K562 (cell line): ENCODE data around the gene NVL. TPM values are rescaled to one million over a fixed set of nuclear protein-coding genes. Genes with fewer than 3 reads are reported as not detected.

Experiments
- GABPA ChIP-seq: fragments of 200-800 bp; sonication (Bioruptor generic); conservative IDR thresholded peaks from 2 replicates; pipeline ENCODE4 v1.6.1; 2016; ENCODE audit warnings: low read depth, missing genetic modification characterization, missing compliant biosample characterization
- HCFC1 ChIP-seq: IDR thresholded peaks from 2 replicates; pipeline ENCODE4 v1.6.1; 2012; ENCODE audit warnings: low read depth, low read length, improper control_type of control experiment
- SIN3A ChIP-seq, 2 experiments: fragments of 150-350 bp in 1 of 2; IDR thresholded peaks; 2 replicates each; pipeline ENCODE4 v1.6.1; 2011 to 2016; ENCODE audit warnings: borderline replicate concordance in 2 of 2, low read depth in 2 of 2, low read length in 2 of 2, mild to moderate bottlenecking in 2 of 2, moderate library complexity in 2 of 2; ENCODE audit not compliant: control insufficient read depth in 1 of 2
- SMC3 ChIP-seq: conservative IDR thresholded peaks from 2 replicates; pipeline ENCODE4 v1.6.1; 2011; ENCODE audit warnings: low read depth, low read length, improper control_type of control experiment; ENCODE audit not compliant: insufficient read depth
- ZNF717 ChIP-seq: fragments of 250-450 bp; sonication (Bioruptor Pico); IDR thresholded peaks from 2 replicates; pipeline ENCODE4 v1.5.0; 2021
- polyA plus RNA-seq, 8 experiments: library from polyadenylated mRNA; depleted of rRNA in 4 of 8; stranded (reverse) in 5 of 8; unstranded in 3 of 8; fragments of >200 nt; fragmentation: Nextera tagmentation in 2 of 8; fragmentation: Illumina TruSeq in 1 of 8; extraction: Ambion mirVana in 2 of 8; extraction: Trizol in 1 of 8; gene quantifications; 2 replicates each; pipeline versions ENCODE4 v1.2.1 to v1.2.3, GENCODE V29; 2011 to 2014; ENCODE audit warnings: inconsistent platforms in 1 of 8, missing spikeins in 1 of 8
- total RNA-seq, 7 experiments: library from RNA; depleted of rRNA in 6 of 7; stranded (reverse); fragments of >200 nt in 6 of 7; fragmentation: Illumina TruSeq in 2 of 7; extraction: Trizol in 2 of 7; gene quantifications; 2 replicates each; pipeline versions ENCODE4 v1.2.1 to v1.2.3, GENCODE V29; 2011 to 2021; ENCODE audit warnings: low replicate concordance in 1 of 7
- TF ChIP-seq, protein P1 (sequence below): sonication (generic); formaldehyde crosslinking; IDR thresholded peaks from 2 replicates; pipeline ENCODE4 v1.8.1; 2022; ENCODE audit warnings: missing genetic modification reagents
- TF ChIP-seq, protein P2 (sequence below): fragments of 450-650 bp; IDR thresholded peaks from 2 replicates; pipeline ENCODE4 v1.6.1; 2016
- TF ChIP-seq, protein P3 (sequence below), 2 experiments: IDR thresholded peaks in 1 of 2; conservative IDR thresholded peaks in 1 of 2; 2 replicates each; pipeline ENCODE4 v1.6.1; 2016; ENCODE audit warnings: low read depth in 2 of 2, mild to moderate bottlenecking in 1 of 2, missing compliant biosample characterization in 1 of 2, missing genetic modification characterization in 1 of 2, moderate library complexity in 1 of 2
- TF ChIP-seq, protein P4 (sequence below), 2 experiments: fragments of 150-350 bp in 1 of 2; IDR thresholded peaks; 2 replicates each; pipeline ENCODE4 v1.6.1; 2012 to 2016; ENCODE audit warnings: low read depth in 2 of 2, low read length in 2 of 2, mild to moderate bottlenecking in 1 of 2, moderate library complexity in 1 of 2
- TF ChIP-seq, protein P5 (sequence below), 2 experiments: fragments of 450-650 bp; IDR thresholded peaks; 2 replicates each; pipeline ENCODE4 v1.6.1; 2018; ENCODE audit warnings: mild to moderate bottlenecking in 2 of 2, low read depth in 1 of 2; ENCODE audit not compliant: partially characterized antibody in 2 of 2

NVL gene
- total and polyA plus RNA-seq, 9 of the 15 experiments (the other 6 are each of a cell fraction or from before 2014, with no cell fraction given) = 32.5 to 86.6 (median 62.9) TPM

DNA sequence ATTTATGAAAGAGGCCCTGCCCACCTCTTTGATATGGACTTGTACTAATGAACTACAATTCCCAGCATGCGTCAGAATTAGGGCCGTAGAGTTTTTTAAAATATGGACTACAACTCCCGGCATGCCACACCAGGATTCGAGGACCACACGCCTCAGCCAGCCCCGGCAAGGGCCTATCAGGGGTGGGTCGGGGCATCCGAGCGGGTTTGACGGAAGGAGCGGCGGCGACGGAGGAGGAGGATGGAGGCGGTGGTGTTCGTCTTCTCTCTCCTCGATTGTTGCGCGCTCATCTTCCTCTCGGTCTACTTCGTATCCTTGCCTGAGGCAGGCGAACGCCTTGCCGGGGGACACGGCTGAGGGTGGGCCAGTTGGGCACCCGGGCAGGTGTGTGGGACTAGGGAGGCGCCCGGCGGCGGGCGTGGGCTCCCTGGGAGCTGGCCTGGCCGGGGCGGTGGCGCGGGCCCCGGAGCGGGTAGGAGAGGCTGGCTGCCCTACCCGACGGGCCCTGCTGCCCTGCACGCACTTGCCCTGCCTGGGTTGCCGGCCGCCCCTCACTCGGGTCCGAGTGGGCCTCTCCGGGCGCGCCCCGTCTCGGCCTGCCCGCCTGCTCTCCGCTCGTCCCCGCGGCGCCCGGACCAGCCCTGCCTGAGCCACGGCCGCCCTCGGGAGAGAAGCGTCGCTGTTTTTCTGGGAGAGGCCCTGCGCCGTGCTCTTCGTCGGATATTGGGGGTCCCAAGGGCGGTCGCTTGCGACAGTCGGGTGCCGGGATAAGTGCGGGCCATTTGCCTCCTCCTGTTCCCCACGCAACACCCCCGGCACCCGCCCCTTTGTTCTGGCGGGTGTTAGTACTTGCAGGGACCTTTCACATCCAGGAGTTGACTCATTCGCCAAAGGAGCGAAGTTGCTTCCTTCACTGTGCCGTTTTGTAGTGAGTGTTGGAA, 27.0 kb upstream of the NVL start, which contains the start of gene CNIH4 (continued):
- TF ChIP-seq, protein P1, sequence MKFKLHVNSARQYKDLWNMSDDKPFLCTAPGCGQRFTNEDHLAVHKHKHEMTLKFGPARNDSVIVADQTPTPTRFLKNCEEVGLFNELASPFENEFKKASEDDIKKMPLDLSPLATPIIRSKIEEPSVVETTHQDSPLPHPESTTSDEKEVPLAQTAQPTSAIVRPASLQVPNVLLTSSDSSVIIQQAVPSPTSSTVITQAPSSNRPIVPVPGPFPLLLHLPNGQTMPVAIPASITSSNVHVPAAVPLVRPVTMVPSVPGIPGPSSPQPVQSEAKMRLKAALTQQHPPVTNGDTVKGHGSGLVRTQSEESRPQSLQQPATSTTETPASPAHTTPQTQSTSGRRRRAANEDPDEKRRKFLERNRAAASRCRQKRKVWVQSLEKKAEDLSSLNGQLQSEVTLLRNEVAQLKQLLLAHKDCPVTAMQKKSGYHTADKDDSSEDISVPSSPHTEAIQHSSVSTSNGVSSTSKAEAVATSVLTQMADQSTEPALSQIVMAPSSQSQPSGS = 0 out of 2 replicates have a peak, but pooled peaks have one; percentile 60
- TF ChIP-seq, protein P2, sequence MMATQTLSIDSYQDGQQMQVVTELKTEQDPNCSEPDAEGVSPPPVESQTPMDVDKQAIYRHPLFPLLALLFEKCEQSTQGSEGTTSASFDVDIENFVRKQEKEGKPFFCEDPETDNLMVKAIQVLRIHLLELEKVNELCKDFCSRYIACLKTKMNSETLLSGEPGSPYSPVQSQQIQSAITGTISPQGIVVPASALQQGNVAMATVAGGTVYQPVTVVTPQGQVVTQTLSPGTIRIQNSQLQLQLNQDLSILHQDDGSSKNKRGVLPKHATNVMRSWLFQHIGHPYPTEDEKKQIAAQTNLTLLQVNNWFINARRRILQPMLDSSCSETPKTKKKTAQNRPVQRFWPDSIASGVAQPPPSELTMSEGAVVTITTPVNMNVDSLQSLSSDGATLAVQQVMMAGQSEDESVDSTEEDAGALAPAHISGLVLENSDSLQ = peak; percentile 69
- TF ChIP-seq SIN3A (IDR thresholded peaks at IDR 0.05; ENCODE audit: borderline replicate concordance in 2 of 2, control insufficient read depth in 1 of 2, low read depth in 2 of 2, low read length in 2 of 2) = peak; percentile 35 to 57; a peak in 2 of 4 replicates
- TF ChIP-seq, protein P3, sequence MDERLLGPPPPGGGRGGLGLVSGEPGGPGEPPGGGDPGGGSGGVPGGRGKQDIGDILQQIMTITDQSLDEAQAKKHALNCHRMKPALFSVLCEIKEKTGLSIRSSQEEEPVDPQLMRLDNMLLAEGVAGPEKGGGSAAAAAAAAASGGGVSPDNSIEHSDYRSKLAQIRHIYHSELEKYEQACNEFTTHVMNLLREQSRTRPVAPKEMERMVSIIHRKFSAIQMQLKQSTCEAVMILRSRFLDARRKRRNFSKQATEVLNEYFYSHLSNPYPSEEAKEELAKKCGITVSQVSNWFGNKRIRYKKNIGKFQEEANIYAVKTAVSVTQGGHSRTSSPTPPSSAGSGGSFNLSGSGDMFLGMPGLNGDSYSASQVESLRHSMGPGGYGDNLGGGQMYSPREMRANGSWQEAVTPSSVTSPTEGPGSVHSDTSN (CRISPR knock-in tag; IDR thresholded peaks at IDR 0.05; ENCODE audit: low read depth) = no peak
- TF ChIP-seq, protein P3 (tag; conservative IDR thresholded peaks at IDR 0.05; ENCODE audit: low read depth) = 0 out of 2 replicates have a peak, but pooled peaks have one; percentile 20
- TF ChIP-seq ZNF717 (CRISPR knock-in tag) = no peak
- peak; percentile 99 for TF ChIP-seq HCFC1
- TF ChIP-seq, protein P4, sequence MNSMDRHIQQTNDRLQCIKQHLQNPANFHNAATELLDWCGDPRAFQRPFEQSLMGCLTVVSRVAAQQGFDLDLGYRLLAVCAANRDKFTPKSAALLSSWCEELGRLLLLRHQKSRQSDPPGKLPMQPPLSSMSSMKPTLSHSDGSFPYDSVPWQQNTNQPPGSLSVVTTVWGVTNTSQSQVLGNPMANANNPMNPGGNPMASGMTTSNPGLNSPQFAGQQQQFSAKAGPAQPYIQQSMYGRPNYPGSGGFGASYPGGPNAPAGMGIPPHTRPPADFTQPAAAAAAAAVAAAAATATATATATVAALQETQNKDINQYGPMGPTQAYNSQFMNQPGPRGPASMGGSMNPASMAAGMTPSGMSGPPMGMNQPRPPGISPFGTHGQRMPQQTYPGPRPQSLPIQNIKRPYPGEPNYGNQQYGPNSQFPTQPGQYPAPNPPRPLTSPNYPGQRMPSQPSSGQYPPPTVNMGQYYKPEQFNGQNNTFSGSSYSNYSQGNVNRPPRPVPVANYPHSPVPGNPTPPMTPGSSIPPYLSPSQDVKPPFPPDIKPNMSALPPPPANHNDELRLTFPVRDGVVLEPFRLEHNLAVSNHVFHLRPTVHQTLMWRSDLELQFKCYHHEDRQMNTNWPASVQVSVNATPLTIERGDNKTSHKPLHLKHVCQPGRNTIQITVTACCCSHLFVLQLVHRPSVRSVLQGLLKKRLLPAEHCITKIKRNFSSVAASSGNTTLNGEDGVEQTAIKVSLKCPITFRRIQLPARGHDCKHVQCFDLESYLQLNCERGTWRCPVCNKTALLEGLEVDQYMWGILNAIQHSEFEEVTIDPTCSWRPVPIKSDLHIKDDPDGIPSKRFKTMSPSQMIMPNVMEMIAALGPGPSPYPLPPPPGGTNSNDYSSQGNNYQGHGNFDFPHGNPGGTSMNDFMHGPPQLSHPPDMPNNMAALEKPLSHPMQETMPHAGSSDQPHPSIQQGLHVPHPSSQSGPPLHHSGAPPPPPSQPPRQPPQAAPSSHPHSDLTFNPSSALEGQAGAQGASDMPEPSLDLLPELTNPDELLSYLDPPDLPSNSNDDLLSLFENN (IDR thresholded peaks at IDR 0.05; ENCODE audit: low read depth in 2 of 2, low read length in 2 of 2) = no peak
- TF ChIP-seq GABPA = peak; percentile 71
- TF ChIP-seq SMC3 = no peak
- TF ChIP-seq, protein P5, sequence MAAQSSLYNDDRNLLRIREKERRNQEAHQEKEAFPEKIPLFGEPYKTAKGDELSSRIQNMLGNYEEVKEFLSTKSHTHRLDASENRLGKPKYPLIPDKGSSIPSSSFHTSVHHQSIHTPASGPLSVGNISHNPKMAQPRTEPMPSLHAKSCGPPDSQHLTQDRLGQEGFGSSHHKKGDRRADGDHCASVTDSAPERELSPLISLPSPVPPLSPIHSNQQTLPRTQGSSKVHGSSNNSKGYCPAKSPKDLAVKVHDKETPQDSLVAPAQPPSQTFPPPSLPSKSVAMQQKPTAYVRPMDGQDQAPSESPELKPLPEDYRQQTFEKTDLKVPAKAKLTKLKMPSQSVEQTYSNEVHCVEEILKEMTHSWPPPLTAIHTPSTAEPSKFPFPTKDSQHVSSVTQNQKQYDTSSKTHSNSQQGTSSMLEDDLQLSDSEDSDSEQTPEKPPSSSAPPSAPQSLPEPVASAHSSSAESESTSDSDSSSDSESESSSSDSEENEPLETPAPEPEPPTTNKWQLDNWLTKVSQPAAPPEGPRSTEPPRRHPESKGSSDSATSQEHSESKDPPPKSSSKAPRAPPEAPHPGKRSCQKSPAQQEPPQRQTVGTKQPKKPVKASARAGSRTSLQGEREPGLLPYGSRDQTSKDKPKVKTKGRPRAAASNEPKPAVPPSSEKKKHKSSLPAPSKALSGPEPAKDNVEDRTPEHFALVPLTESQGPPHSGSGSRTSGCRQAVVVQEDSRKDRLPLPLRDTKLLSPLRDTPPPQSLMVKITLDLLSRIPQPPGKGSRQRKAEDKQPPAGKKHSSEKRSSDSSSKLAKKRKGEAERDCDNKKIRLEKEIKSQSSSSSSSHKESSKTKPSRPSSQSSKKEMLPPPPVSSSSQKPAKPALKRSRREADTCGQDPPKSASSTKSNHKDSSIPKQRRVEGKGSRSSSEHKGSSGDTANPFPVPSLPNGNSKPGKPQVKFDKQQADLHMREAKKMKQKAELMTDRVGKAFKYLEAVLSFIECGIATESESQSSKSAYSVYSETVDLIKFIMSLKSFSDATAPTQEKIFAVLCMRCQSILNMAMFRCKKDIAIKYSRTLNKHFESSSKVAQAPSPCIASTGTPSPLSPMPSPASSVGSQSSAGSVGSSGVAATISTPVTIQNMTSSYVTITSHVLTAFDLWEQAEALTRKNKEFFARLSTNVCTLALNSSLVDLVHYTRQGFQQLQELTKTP (IDR thresholded peaks at IDR 0.05; ENCODE audit: low read depth in 1 of 2, partially characterized antibody in 2 of 2) = peak in 1 of 2 experiments; percentile 96
